Measurements from ENCODE around the gene TECTA.

The TECTA gene

GRCh38 chr11:121211626-121212025 lies 110.6 kb downstream of the TECTA start:
- H3K27ac ChIP-seq, result no peak overlapping the region
- TF ChIP-seq, protein P1, sequence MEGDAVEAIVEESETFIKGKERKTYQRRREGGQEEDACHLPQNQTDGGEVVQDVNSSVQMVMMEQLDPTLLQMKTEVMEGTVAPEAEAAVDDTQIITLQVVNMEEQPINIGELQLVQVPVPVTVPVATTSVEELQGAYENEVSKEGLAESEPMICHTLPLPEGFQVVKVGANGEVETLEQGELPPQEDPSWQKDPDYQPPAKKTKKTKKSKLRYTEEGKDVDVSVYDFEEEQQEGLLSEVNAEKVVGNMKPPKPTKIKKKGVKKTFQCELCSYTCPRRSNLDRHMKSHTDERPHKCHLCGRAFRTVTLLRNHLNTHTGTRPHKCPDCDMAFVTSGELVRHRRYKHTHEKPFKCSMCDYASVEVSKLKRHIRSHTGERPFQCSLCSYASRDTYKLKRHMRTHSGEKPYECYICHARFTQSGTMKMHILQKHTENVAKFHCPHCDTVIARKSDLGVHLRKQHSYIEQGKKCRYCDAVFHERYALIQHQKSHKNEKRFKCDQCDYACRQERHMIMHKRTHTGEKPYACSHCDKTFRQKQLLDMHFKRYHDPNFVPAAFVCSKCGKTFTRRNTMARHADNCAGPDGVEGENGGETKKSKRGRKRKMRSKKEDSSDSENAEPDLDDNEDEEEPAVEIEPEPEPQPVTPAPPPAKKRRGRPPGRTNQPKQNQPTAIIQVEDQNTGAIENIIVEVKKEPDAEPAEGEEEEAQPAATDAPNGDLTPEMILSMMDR (conservative IDR thresholded peaks at IDR 0.05), result no peak

DNA sequence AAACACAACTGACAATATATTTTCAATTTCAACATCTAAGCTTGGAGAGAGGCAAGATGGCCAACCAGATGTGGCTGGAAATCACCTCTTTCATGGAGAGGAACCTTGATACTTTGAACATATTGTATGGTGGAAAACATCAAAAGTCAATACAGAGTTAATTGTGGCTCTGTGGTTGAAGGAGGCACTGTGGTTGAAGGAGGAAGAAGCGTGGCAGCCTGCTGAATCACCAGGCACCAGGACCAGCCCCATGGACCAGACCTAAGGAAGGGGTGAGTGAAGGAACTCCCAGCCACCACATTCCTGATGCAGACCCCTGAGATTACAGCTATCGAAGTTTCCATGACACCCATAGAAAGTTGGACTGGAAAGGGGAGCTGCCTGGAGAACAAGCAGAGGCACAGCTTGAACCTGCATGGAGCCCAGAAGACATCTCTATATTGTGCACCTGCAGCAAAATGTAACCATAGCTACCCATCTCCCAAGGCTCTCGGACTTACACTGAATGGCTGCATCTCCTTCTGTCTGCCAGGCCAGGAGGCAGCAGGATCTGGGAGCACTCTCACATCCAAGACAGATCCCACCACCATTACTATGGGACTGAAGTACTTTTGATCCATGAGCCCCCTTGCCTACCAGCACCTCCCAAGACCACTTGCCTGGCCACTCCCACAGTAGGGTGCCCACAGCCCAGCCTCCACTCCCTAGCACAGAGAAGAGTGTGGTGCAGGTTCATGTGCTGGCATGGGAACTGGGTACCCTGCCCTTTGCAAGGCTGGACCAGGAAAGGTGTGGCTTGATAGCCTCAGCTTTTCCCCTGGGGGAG lies 111.7 kb downstream of the TECTA start:
- TF ChIP-seq, protein P1 (conservative IDR thresholded peaks at IDR 0.05), result no peak

GRCh38 chr11:121213362-121213893 lies 112.4 kb downstream of the TECTA start:
- TF ChIP-seq, protein P1 (conservative IDR thresholded peaks at IDR 0.05), result no peak
- no peak overlapping the region for H3K27ac ChIP-seq

More for the DNA sequence above, 111.7 kb downstream of the TECTA start:
- H3K27ac ChIP-seq, result no peak overlapping the region

DNA sequence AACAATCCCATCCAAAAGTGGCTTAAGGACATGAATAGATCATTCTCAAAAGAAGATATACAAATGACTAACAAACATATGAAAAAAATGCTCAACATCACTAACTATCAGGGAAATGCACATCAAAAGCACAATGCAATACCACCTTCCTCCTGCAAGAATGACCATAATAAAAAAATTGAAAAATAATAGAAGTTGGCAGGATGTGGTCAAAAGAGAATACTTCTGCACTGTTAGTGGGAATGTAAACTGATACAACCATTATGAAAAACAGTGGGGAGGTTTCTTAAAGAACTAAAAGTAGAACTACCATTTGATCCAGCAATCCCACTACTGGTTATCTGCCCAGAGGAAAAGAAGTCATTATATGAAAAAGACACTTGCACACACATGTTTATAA lies 113.8 kb downstream of the TECTA start:
- TF ChIP-seq, protein P1 (conservative IDR thresholded peaks at IDR 0.05), result no peak
- H3K27ac ChIP-seq, result no peak overlapping the region

DNA sequence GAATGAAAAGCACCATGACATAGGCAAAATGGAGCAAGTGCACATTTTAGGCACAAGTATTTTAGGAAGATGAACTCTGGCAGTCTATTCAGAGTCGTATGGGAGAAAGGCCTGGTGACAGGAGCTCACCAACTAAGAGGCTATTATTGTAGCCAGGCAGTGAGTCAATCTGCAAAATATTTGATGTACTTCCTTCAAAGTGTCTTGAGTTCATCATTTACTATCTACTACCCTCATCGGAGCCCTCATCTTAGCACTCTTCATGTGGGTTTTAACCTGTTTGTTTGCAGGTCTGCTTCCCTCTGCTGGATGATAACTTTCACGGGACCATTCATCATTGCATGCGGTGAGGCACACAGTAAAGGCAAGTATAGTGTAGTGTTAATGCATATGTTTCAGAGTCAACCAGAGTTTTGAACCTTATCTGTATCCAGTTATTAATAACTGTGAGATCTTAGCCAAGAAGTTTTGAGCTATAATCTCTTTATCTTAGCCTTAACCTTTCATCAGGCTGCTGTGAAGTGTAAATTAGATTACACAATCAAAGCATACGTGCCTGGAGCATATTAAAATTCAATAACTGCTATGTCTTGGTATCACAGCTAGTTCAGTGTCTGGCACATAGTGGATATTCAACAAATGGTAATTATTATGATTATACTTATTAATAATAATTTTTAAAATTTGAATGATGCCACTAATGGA lies 120.6 kb downstream of the TECTA start:
- TF ChIP-seq, protein P1 (conservative IDR thresholded peaks at IDR 0.05), result no peak
- H3K27ac ChIP-seq, result no peak overlapping the region

DNA sequence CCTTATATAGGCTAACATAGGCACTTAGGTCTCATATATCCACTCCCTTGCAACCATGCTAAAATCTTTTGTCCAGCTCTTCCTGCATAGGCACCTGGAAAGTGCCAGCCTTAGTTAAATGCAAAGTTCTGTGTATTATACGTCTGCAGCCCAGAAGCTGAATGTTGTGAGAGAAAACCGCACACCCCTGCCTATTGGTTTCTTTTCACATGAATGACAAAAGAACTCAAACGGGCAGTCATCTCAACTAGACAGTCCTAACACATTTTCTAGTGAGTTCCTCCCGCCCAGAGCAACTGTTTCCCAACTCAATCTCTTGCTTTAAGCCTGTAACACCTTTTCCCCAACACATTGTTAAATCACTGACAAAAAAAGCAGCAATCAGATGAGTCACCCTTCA lies 122.1 kb downstream of the TECTA start:
- TF ChIP-seq, protein P1 (conservative IDR thresholded peaks at IDR 0.05), result no peak
- H3K27ac ChIP-seq, result no peak overlapping the region

DNA sequence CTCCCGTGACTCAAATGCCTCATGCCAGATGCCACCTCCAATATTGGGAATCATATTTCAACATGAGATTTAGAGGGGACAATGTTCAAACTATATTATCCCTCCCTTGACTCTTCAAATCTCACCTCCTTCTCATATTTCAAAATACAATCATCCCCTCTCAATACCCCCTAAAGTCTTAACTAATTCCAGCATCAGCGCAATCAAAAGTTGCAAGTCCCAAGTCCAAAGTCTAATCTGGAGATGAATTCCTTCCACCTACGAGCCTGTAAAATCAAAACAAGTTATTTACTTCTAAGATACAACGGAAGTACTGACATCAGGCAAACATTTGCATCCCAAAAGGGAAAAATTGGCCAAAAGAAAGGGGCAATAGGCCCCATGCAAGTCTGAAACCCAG lies 124.3 kb downstream of the TECTA start:
- TF ChIP-seq, protein P1 (conservative IDR thresholded peaks at IDR 0.05), result no peak
- no peak overlapping the region for H3K27ac ChIP-seq
